K562 (cell line): ENCODE data around the gene CHST15. TPM values are rescaled to one million over a fixed set of nuclear protein-coding genes. Genes with fewer than 3 reads are reported as not detected.

Experiments
- ATAC-seq: fragments of 200-7000 bp; cut with Tn5 transposase; 3 replicates; pipeline ENCODE4 v1.9.1; 2020; ENCODE audit warnings: moderate library complexity
- BruUV-seq: library from RNA; stranded (reverse); fragments of 400-500 nt; replicated peaks from 2 replicates; lab custom pipeline; 2021; lab: Mats Ljungman, UMichigan
- CTCF ChIA-PET: fragments of 300-600 bp; formaldehyde crosslinking; extraction: SDS; loops from one replicate; lab custom pipeline; 2021; ENCODE audit warnings: low intra/inter-chr PET ratio; lab: Yijun Ruan, JAX
- POLR2A ChIA-PET: fragments of 300-600, 350-650 bp; sonication (Branson Sonifier 250); formaldehyde crosslinking; extraction: SDS; loops from one replicate; lab custom pipeline; 2021; ENCODE audit warnings: antibody characterized with exemption, inconsistent platforms; lab: Yijun Ruan, JAX
- DNase-seq, 4 experiments: peaks; one replicate each; pipeline versions ENCODE4 v3.0.0 to v3.0.0-alpha.2; 2011 to 2018; ENCODE audit warnings: low spot score in 3 of 4, mixed read lengths in 3 of 4; ENCODE audit errors: extremely low read depth in 1 of 4
- FAIRE-seq: peaks from 2 replicates; lab custom pipeline; 2011; peaks lifted over from hg19 to GRCh38; lab: Jason Lieb, UNC
- H2AFZ ChIP-seq: 2 replicates; pipeline ENCODE4 v1.6.0; 2011; ENCODE audit warnings: low read depth, low read length, control low read depth, inconsistent platforms
- H3K27ac ChIP-seq: fragments of 200-600 bp; 3 replicates; pipeline ENCODE4 v1.8.0; 2011; ENCODE audit warnings: low read depth, mild to moderate bottlenecking, control low read depth, inconsistent platforms, low read length, moderate library complexity, mixed read lengths; ENCODE audit errors: extremely low read depth
- H3K27me3 ChIP-seq, 2 experiments: fragments of 300-600 bp in 1 of 2; 2 replicates in 1 of 2; 3 replicates in 1 of 2; pipeline versions ENCODE4 v1.6.0 to v1.8.0; 2011; ENCODE audit warnings: inconsistent platforms in 2 of 2, low read length in 2 of 2, mild to moderate bottlenecking in 1 of 2, mixed read lengths in 1 of 2, moderate library complexity in 1 of 2; ENCODE audit not compliant: control insufficient read depth in 2 of 2, insufficient read depth in 2 of 2
- H3K36me3 ChIP-seq: fragments of 300-600 bp; 3 replicates; pipeline ENCODE4 v1.8.0; 2011; ENCODE audit warnings: mild to moderate bottlenecking, low read length, inconsistent platforms; ENCODE audit not compliant: control insufficient read depth, insufficient read depth
- H3K4me1 ChIP-seq, 2 experiments: fragments of 200-600 bp in 1 of 2; replicated peaks in 1 of 2; 2 replicates in 1 of 2; 3 replicates in 1 of 2; pipeline versions ENCODE4 v1.5.1 to v1.8.0; 2011; ENCODE audit warnings: inconsistent platforms in 2 of 2, low read length in 2 of 2, mild to moderate bottlenecking in 1 of 2, mixed read lengths in 1 of 2, moderate library complexity in 1 of 2; ENCODE audit not compliant: control insufficient read depth in 2 of 2, insufficient read depth in 2 of 2
- H3K4me2 ChIP-seq: 2 replicates; pipeline ENCODE4 v1.6.1; 2011; ENCODE audit warnings: low read length, control low read depth, inconsistent platforms, mixed read lengths; ENCODE audit not compliant: insufficient read depth
- H3K4me3 ChIP-seq: fragments of 200-600 bp; sonication (generic), shearing (Covaris generic); 2 replicates; pipeline ENCODE4 v1.5.1; 2016; ENCODE audit warnings: control low read depth, inconsistent platforms
- H3K79me2 ChIP-seq: fragments of 200-600 bp; 3 replicates; pipeline ENCODE4 v1.8.0; 2011; ENCODE audit warnings: low read length, inconsistent platforms; ENCODE audit not compliant: control insufficient read depth, insufficient read depth
- H3K9ac ChIP-seq, 2 experiments: 2 replicates each; pipeline versions ENCODE4 v1.6.0 to v1.6.1; 2011; ENCODE audit warnings: low read depth in 2 of 2, low read length in 2 of 2, control low read depth in 1 of 2, inconsistent platforms in 1 of 2, mild to moderate bottlenecking in 1 of 2, mixed read lengths in 1 of 2; ENCODE audit not compliant: insufficient read depth in 1 of 2
- H3K9me1 ChIP-seq: one replicate; pipeline ENCODE4 v1.6.0; 2011; ENCODE audit warnings: inconsistent platforms, mild to moderate bottlenecking, low read length, moderate library complexity; ENCODE audit not compliant: control insufficient read depth, insufficient read depth
- H3K9me3 ChIP-seq: replicated peaks from 2 replicates; pipeline ENCODE4 v1.5.1; 2011; ENCODE audit warnings: low read depth, low read length, inconsistent platforms; ENCODE audit not compliant: control insufficient read depth, insufficient read depth
- H4K20me1 ChIP-seq: replicated peaks from 2 replicates; pipeline ENCODE4 v1.6.1; 2011; ENCODE audit warnings: low read length, inconsistent platforms, mixed read lengths; ENCODE audit not compliant: control insufficient read depth, insufficient read depth
- BRF1 ChIP-seq: IDR thresholded peaks from 3 replicates; pipeline ENCODE4 v1.6.1; 2011; ENCODE audit warnings: borderline replicate concordance, mild to moderate bottlenecking; ENCODE audit not compliant: insufficient read length; ENCODE audit errors: extremely low read depth
- CBFB ChIP-seq: sonication (generic); formaldehyde crosslinking; IDR thresholded peaks from 2 replicates; pipeline ENCODE4 v1.4.0; 2020; ENCODE audit warnings: mild to moderate bottlenecking, missing genetic modification reagents
- CSDE1 ChIP-seq, 2 experiments: fragments of 450-650 bp; IDR thresholded peaks; 2 replicates each; pipeline ENCODE4 v1.6.1; 2016; ENCODE audit warnings: mild to moderate bottlenecking in 1 of 2
- FOXK1 ChIP-seq: sonication (generic); formaldehyde crosslinking; IDR thresholded peaks from 2 replicates; pipeline ENCODE4 v1.8.0; 2022; ENCODE audit warnings: missing genetic modification reagents, mild to moderate bottlenecking, borderline replicate concordance
- FUS ChIP-seq: fragments of 200-400 bp; formaldehyde crosslinking; optimal IDR thresholded peaks from 2 replicates; pipeline ENCODE3; 2017; ENCODE audit warnings: low read depth, low read length
- MTA2 ChIP-seq: fragments of 450-650 bp; IDR thresholded peaks from 2 replicates; pipeline ENCODE4 v1.6.1; 2016; ENCODE audit warnings: low read depth
- NR2C1 ChIP-seq, 2 experiments: fragments of 450-650 bp; IDR thresholded peaks; 2 replicates each; pipeline ENCODE4 v1.6.1; 2017; ENCODE audit warnings: mild to moderate bottlenecking in 2 of 2, antibody characterized with exemption in 1 of 2, inconsistent platforms in 1 of 2, missing compliant biosample characterization in 1 of 2, missing genetic modification characterization in 1 of 2
- PBX2 ChIP-seq, 2 experiments: IDR thresholded peaks in 1 of 2; conservative IDR thresholded peaks in 1 of 2; 2 replicates each; pipeline ENCODE4 v1.6.1; 2016; ENCODE audit warnings: low read depth in 2 of 2, mild to moderate bottlenecking in 1 of 2, missing compliant biosample characterization in 1 of 2, missing genetic modification characterization in 1 of 2, moderate library complexity in 1 of 2
- TRIM25 ChIP-seq: fragments of 450-650 bp; IDR thresholded peaks from 2 replicates; pipeline ENCODE4 v1.7.0; 2016; ENCODE audit warnings: borderline replicate concordance
- XRCC3 ChIP-seq: fragments of 450-650 bp; IDR thresholded peaks from 2 replicates; pipeline ENCODE4 v1.6.1; 2017; ENCODE audit warnings: mild to moderate bottlenecking, moderate library complexity
- WGBS: fragments of 100-300 bp; shearing (Covaris generic); methylation state at CpG from one replicate; pipeline ENCODE4 v1.1.6; 2016; ENCODE audit warnings: low coverage, mixed read lengths; ENCODE audit not compliant: insufficient coverage; ENCODE audit errors: missing lambda C conversion rate; 5-methylcytosine and 5-hydroxymethylcytosine counted together
- in situ Hi-C: fragments of 300-500 bp; cut with MboI; formaldehyde crosslinking; loops from 4 replicates; pipeline ENCODE4 v1.15.0; 2018; ENCODE audit warnings: inconsistent platforms, mixed read lengths
- intact Hi-C: fragments of 100-400 bp; cut with micrococcal nuclease; formaldehyde crosslinking; loops from 2 replicates; pipeline ENCODE4 v1.14.2; 2022
- polyA plus RNA-seq, 8 experiments: library from polyadenylated mRNA; depleted of rRNA in 4 of 8; stranded (reverse) in 5 of 8; unstranded in 3 of 8; fragments of >200 nt; fragmentation: Nextera tagmentation in 2 of 8; fragmentation: Illumina TruSeq in 1 of 8; extraction: Ambion mirVana in 2 of 8; extraction: Trizol in 1 of 8; gene quantifications; 2 replicates each; pipeline versions ENCODE4 v1.2.1 to v1.2.3, GENCODE V29; 2011 to 2014; ENCODE audit warnings: inconsistent platforms in 1 of 8, missing spikeins in 1 of 8
- total RNA-seq, 7 experiments: library from RNA; depleted of rRNA in 6 of 7; stranded (reverse); fragments of >200 nt in 6 of 7; fragmentation: Illumina TruSeq in 2 of 7; extraction: Trizol in 2 of 7; gene quantifications; 2 replicates each; pipeline versions ENCODE4 v1.2.1 to v1.2.3, GENCODE V29; 2011 to 2021; ENCODE audit warnings: low replicate concordance in 1 of 7

The CHST15 gene
- total and polyA plus RNA-seq, 9 of the 15 experiments (the other 6 are each of a cell fraction or from before 2014, with no cell fraction given), result 0.04 to 0.16 (median 0.08) TPM

- BruUV-seq, result no TSS peak
- no peak for ATAC-seq
- H3K4me3 ChIP-seq, result no peak overlapping the region
- no peak overlapping the region for H2AFZ ChIP-seq
- H3K4me1 ChIP-seq, result no peaks in the 10 kb centered on the region
- peaks cover 2 to 38% of the 10 kb centered on the region in 2 experiments; a peak in 3 of 5 replicates for H3K27me3 ChIP-seq
- H3K27ac ChIP-seq, result no peak overlapping the region
- H3K36me3 ChIP-seq, result no peaks in the 10 kb centered on the region
- H3K9ac ChIP-seq, result no peak overlapping the region
- no peaks in the 10 kb centered on the region for H3K9me3 ChIP-seq
- no peak for DNase-seq
- TF ChIP-seq BRF1 (no peak), NR2C1 (IDR thresholded peaks at IDR 0.05) (no peak), NR2C1 (tag; IDR thresholded peaks at IDR 0.05) (no peak), CBFB (CRISPR knock-in tag) (no peak), MTA2 (no peak), CSDE1 (IDR thresholded peaks at IDR 0.05) (no peak), PBX2 (CRISPR knock-in tag; IDR thresholded peaks at IDR 0.05; ENCODE audit: low read depth) (no peak), PBX2 (tag; conservative IDR thresholded peaks at IDR 0.05; ENCODE audit: low read depth) (no peak), FOXK1 (no peak), TRIM25 (no peak), FUS (no peak), XRCC3 (no peak)
- TF ChIP-seq, all 486 proteins: peak for 0
- ChIA-PET POLR2A (no interaction called here), CTCF (no interaction called here)
- H3K79me2 ChIP-seq, result no peaks in the 10 kb centered on the region
- no peaks in the 10 kb centered on the region for H4K20me1 ChIP-seq
- in situ Hi-C loops, result no loop called here
- intact Hi-C loops, result no loop called here
- 0% methylated on average over 9 of the region's 9 CpGs for WGBS
- H3K9me1 ChIP-seq, result no peaks in the 10 kb centered on the region
- no peak for FAIRE-seq
- no peak overlapping the region for H3K4me2 ChIP-seq
Observed at GRCh38 chr10:124131172-124131571, 37.8 kb upstream of the CHST15 start.
